Heart left ventricle (tissue), 16 donors: ENCODE measurements around the gene SHROOM3. TPM values are rescaled to one million over a fixed set of nuclear protein-coding genes. Genes with fewer than 3 reads are reported as not detected.
A peak's percentile ranks its signal among the peaks of the same experiment; 100 is the strongest.

Experiments
- ATAC-seq, 4 donors: fragments of 200-7000 bp; cut with Tn5 transposase; one replicate each; pipeline ENCODE4 v1.9.1; 2020 to 2022; ENCODE audit warnings: moderate library complexity in 4 of 4, mild to moderate bottlenecking in 3 of 4, moderate number of reproducible peaks in 1 of 4
- DNase-seq, 5 donors: peaks; one replicate each; pipeline ENCODE4 v3.0.0-alpha.2; 2020
- H3K27ac ChIP-seq, 12 donors: fragments of 200-600 bp; sonication (generic) in 4 of 12; one replicate each; pipeline versions ENCODE4 v1.5.0 to v1.8.0; 2016 to 2022; ENCODE audit warnings: mild to moderate bottlenecking in 2 of 12
- H3K27me3 ChIP-seq, 9 donors: fragments of 200-600 bp; sonication (generic) in 2 of 9; one replicate each; pipeline versions ENCODE4 v1.5.1 to v1.8.0; 2016 to 2022; ENCODE audit warnings: mild to moderate bottlenecking in 3 of 9
- H3K36me3 ChIP-seq, 9 donors: fragments of 200-600 bp; sonication (generic) in 2 of 9; one replicate each; pipeline versions ENCODE4 v1.5.0 to v1.8.0; 2018 to 2022; ENCODE audit warnings: mild to moderate bottlenecking in 2 of 9
- H3K4me1 ChIP-seq, 12 donors: fragments of 200-600 bp; sonication (generic) in 4 of 12; one replicate each; pipeline versions ENCODE4 v1.5.0 to v1.8.0; 2016 to 2022; ENCODE audit warnings: mild to moderate bottlenecking in 3 of 12
- H3K4me3 ChIP-seq, 12 donors: fragments of 200-600 bp; sonication (generic) in 4 of 12; one replicate each; pipeline versions ENCODE4 v1.5.0 to v1.8.0; 2017 to 2022; ENCODE audit warnings: mild to moderate bottlenecking in 9 of 12, moderate library complexity in 4 of 12
- H3K9me3 ChIP-seq, 12 donors: fragments of 200-600 bp; sonication (generic) in 4 of 12; one replicate each; pipeline versions ENCODE4 v1.5.0 to v1.8.0; 2016 to 2022; ENCODE audit warnings: mild to moderate bottlenecking in 1 of 12
- POLR2A ChIP-seq, 2 donors: fragments of 450-650 bp; IDR thresholded peaks; one replicate each; pipeline ENCODE4 v1.6.1; 2017; ENCODE audit warnings: antibody characterized with exemption in 2 of 2, mild to moderate bottlenecking in 2 of 2, moderate library complexity in 2 of 2
- WGBS, 4 donors: extraction: QIAGEN DNeasy Blood & Tissue Kit in 2 of 4; methylation state at CpG; one replicate each; pipeline versions ENCODE4 v1.1.5 to v1.1.7; 2013 to 2018; 5-methylcytosine and 5-hydroxymethylcytosine counted together
- intact Hi-C, 10 donors: fragments of 100-400 bp; cut with DNase I; formaldehyde crosslinking; loops; one replicate each; pipeline versions ENCODE4 v1.11.1 to v1.14.2; 2022
- polyA plus RNA-seq, 2 donors: library from polyadenylated mRNA; stranded (reverse); fragments of 200-250 nt; gene quantifications; one replicate each; pipeline ENCODE4 v1.2.3, GENCODE V29; 2013
- total RNA-seq, 9 donors: library from RNA; depleted of rRNA in 2 of 9; stranded (reverse); fragments of >200 nt in 2 of 9; fragmentation: NEBNext Ultra II Directional in 3 of 9; extraction: Animal tissue kit (Norgen Biotek cat#: 25700) in 3 of 9; gene quantifications; one replicate each; pipeline versions ENCODE4 v1.1.0 to v1.2.4, GENCODE V29; 2016 to 2023
- TF ChIP-seq, protein P1 (sequence below), 12 donors: fragments of 200-600 bp; sonication (generic) in 4 of 12; IDR thresholded peaks; one replicate each; pipeline versions ENCODE4 v1.5.0 to v1.8.0; 2018 to 2022; ENCODE audit warnings: antibody characterized with exemption in 12 of 12, mild to moderate bottlenecking in 5 of 12
- donor health status: ischemic (EF 13 %, LVEDD 7.1; RV severe dilation, severe dysfunction).
- donor health status: healthy with polysubstance abuse.
- donor health status: DM: no; HTN: yes; CAD: no.
- donor health status: DM: no; HTN: no; CAD: no.
- donor health status: ischemic (EF 25% LVEDD 6.9; RV normal size, moderate dysfunction).
- donor health status: ischemic (EF 25% LVEDD 5.7; RV mildly dilated, moderate dysfunction).
- donor health status: healthy.
- donor health status: DM: yes; HTN: yes; CAD: no.
- donor health status: ischemic (EF 35%, LVEDD 5.7; RV mildly dilated, moderate dysfunction).
- donor health status: nonischemic (EF 11% LVEDD 7.7; RV severe dilation, severe dysfunction).
- donor health status: DM: yes; HTN: yes; CAD: no.
- donor health status: PGD.
- donor health status: ischemic (EF 29% LVEDD 5.4; RV normal size, mild dysfunction).
- donor health status: nonischemic (EF 23%, LVEDD 6.1; RV moderate dilation, normal function).

The SHROOM3 gene
- total and polyA plus RNA-seq, 11 donors, result 4.6 to 38.5 (median 20.3) TPM

GRCh38 chr4:76588274-76588673, 153.2 kb downstream of the SHROOM3 start:
- ATAC-seq (no peak), DNase-seq (no peak)
- H3K27me3 ChIP-seq, result peaks cover 0 to 15% (median 0%) of the 10 kb centered on the region in 9 donors
- H3K4me3 ChIP-seq, result no peak overlapping the region
- peak overlapping the region in 8 of 12 donors; percentile 2 to 95 (median 52) for H3K27ac ChIP-seq
- 55 to 68% (median 59%) methylated on average over 2 of the region's 2 CpGs for WGBS, 4 donors
- intact Hi-C loops, result loop anchor here in 3 of 10 donors (10.0 kb wide), 1 partner anchor 63 kb away; no protein-coding TSS in a partner anchor
- H3K9me3 ChIP-seq, result no peaks in the 10 kb centered on the region
- peaks cover 0 to 50% (median 18%) of the 10 kb centered on the region in 12 donors for H3K4me1 ChIP-seq
- TF ChIP-seq, protein P1, sequence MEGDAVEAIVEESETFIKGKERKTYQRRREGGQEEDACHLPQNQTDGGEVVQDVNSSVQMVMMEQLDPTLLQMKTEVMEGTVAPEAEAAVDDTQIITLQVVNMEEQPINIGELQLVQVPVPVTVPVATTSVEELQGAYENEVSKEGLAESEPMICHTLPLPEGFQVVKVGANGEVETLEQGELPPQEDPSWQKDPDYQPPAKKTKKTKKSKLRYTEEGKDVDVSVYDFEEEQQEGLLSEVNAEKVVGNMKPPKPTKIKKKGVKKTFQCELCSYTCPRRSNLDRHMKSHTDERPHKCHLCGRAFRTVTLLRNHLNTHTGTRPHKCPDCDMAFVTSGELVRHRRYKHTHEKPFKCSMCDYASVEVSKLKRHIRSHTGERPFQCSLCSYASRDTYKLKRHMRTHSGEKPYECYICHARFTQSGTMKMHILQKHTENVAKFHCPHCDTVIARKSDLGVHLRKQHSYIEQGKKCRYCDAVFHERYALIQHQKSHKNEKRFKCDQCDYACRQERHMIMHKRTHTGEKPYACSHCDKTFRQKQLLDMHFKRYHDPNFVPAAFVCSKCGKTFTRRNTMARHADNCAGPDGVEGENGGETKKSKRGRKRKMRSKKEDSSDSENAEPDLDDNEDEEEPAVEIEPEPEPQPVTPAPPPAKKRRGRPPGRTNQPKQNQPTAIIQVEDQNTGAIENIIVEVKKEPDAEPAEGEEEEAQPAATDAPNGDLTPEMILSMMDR (IDR thresholded peaks at IDR 0.05), result no peak
- no peak for TF ChIP-seq POLR2A (IDR thresholded peaks at IDR 0.05)
- no peaks in the 10 kb centered on the region for H3K36me3 ChIP-seq

DNA sequence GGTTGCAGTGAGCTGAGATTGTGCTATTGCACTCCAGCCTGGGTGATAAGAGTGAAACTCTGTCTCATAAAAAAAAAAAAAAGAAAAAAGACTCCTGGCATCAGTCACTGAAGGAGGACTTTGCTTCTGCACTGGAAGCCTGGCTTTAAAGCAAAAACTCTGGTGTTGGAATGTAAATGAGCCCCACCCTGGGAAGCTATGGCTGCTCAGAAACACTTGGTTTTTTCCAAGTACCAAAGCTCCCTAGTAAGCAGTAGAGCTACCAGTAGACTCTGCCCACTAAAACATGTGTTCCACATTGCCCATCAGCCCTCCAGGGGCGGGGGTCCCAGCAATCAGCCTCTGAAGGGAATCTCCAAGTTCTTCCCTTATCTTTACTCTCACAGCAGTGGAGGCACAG, 154.4 kb downstream of the SHROOM3 start:
- intact Hi-C loops, result loop anchor here in 3 of 10 donors (10.0 kb wide), 1 partner anchor 65 kb away; no protein-coding TSS in a partner anchor
- Histone ChIP-seq H3K9me3 (no peaks in the 10 kb centered on the region), H3K4me1 (peaks cover 0 to 50% (median 18%) of the 10 kb centered on the region in 12 donors), H3K27me3 (peaks cover 0 to 15% (median 0%) of the 10 kb centered on the region in 9 donors), H3K27ac (peak overlapping the region; percentile 36 to 95 (median 70)), H3K36me3 (no peaks in the 10 kb centered on the region), H3K4me3 (no peak overlapping the region)
- TF ChIP-seq, protein P1 (IDR thresholded peaks at IDR 0.05), result no peak
- no peak for TF ChIP-seq POLR2A (IDR thresholded peaks at IDR 0.05)
- ATAC-seq, result no peak
- WGBS, 4 donors, result 0 to 35% (median 28%) methylated on average over 1 of the region's 1 CpG
- DNase-seq, result no peak

DNA sequence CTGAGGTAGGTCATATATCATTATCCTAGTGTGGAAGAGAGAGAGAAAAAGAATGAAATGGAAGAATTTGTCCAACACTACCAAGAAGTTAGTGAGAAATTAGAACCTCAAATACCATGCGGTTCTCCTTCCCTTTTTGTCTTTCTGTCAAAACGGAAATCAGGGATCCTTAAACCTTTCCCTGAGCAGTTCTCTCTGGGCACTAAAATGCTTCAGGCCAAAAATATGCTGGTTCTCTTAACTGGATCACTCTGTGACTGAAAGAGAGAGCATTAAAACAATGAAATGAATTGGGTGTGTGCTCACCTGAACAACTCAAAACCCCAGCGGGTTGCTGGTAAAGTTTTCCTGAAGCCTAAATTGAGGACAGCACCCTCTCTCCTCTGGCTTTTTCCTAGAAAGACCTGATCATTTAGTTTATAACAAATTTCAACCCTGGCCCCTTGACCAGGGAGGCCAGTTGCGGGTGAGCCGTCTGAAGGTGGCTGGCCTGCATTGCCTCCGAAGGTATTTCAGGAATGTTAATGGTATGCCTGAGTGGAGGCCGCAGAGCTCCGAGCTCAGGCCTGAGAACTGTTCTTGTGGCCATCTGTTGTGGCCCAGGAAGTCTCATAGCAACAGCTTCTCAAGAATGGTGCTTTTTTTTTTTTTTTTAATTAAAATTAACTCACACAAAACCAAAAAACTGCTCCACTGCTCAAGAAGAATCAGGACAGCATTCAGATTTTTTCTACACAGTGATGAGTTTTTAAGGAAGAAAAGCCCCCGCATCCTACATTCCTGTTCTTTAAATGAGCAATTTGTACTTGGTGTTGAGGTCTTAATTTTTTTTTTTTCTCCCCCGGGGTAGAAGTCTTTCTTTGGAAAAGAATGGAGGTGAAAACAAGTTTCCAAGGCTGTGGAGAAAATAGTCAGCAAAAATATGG, 155.1 kb downstream of the SHROOM3 start:
- no peaks in the 10 kb centered on the region for H3K36me3 ChIP-seq
- no peak overlapping the region for H3K4me3 ChIP-seq
- ATAC-seq (peak; percentile 58 to 83 (median 77)), DNase-seq (peak; percentile 17 to 74 (median 56))
- intact Hi-C loops, result loop anchor here in 4 of 10 donors (1.0 to 10.0 kb wide), 2 partner anchors 64 to 65 kb away; no protein-coding TSS in a partner anchor
- no peaks in the 10 kb centered on the region for H3K9me3 ChIP-seq
- peaks cover 0 to 15% (median 0%) of the 10 kb centered on the region in 9 donors for H3K27me3 ChIP-seq
- H3K27ac ChIP-seq, result peak overlapping the region; percentile 36 to 95 (median 70)
- WGBS, 4 donors, result 35 to 44% (median 38%) methylated on average over 10 of the region's 10 CpGs
- no peak for TF ChIP-seq POLR2A (IDR thresholded peaks at IDR 0.05)
- TF ChIP-seq, protein P1 (IDR thresholded peaks at IDR 0.05), result no peak
- peaks cover 0 to 43% (median 18%) of the 10 kb centered on the region in 12 donors for H3K4me1 ChIP-seq

DNA sequence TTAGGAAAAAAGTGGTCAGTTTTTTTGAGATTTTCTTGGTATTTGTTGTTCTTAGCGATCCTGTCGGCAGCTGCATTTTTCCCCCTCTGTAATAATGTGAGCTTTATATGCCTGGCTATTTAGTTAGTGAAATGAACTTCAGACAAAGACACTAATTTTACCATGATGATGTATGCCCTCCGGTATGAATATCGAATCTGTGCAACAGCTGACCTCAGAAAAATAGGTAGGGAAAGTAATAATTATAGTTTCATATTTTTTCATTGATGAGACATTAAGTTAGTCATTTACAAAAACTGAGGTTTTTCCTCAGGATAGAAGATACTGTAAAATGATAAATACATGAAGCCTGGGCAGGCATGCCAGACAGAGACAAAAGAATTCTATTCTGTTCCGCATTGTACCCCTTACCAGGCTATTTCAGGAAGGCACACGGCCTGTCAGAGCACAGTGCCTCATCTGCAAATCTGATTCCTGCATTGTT, 155.8 kb downstream of the SHROOM3 start:
- ATAC-seq (peak in 2 of 4 donors; percentile 49 to 65), DNase-seq (no peak)
- Histone ChIP-seq H3K4me3 (peak overlapping the region in 1 of 12 donors; percentile 10), H3K36me3 (no peaks in the 10 kb centered on the region), H3K27ac (peak overlapping the region; percentile 36 to 95 (median 70)), H3K27me3 (peaks cover 0 to 13% (median 0%) of the 10 kb centered on the region in 9 donors), H3K9me3 (no peaks in the 10 kb centered on the region), H3K4me1 (peaks cover 0 to 40% (median 18%) of the 10 kb centered on the region in 12 donors)
- no peak for TF ChIP-seq POLR2A (IDR thresholded peaks at IDR 0.05)
- TF ChIP-seq, protein P1 (IDR thresholded peaks at IDR 0.05), result no peak
- intact Hi-C loops, result loop anchor here in 1 of 10 donors (1.0 kb wide), 1 partner anchor 65 kb away; no protein-coding TSS in a partner anchor
- 33 to 41% (median 37%) methylated on average over 6 of the region's 6 CpGs for WGBS, 4 donors
